Cardiac fibroblast (primary cell): ENCODE measurements around the gene DDN.

ENCODE experiments used
- DNase-seq, 2 donors: peaks; one replicate each; pipeline versions ENCODE4 v3.0.0 to v3.0.0-alpha.2; 2010; ENCODE audit warnings: low read depth in 2 of 2
- H3K4me3 ChIP-seq, 2 donors: replicated peaks in 1 of 2; 1 replicate in 1 of 2; 2 replicates in 1 of 2; pipeline ENCODE4 v1.5.1; 2011; ENCODE audit warnings: low read depth in 2 of 2, low read length in 2 of 2, mild to moderate bottlenecking in 2 of 2, moderate library complexity in 1 of 2
- TF ChIP-seq, protein P1 (sequence below): IDR thresholded peaks from one replicate; pipeline ENCODE4 v1.5.1; 2011; ENCODE audit warnings: low read depth, mild to moderate bottlenecking, low read length, inconsistent platforms

DDN gene

GRCh38 chr12:48978291-48978740 lies 20.9 kb downstream of the DDN start, which contains the start of gene WNT1:
WNT1 (plus strand) TSS chr12:48978322; CDS start chr12:48978651, 329 bp downstream.
- TF ChIP-seq, protein P1, sequence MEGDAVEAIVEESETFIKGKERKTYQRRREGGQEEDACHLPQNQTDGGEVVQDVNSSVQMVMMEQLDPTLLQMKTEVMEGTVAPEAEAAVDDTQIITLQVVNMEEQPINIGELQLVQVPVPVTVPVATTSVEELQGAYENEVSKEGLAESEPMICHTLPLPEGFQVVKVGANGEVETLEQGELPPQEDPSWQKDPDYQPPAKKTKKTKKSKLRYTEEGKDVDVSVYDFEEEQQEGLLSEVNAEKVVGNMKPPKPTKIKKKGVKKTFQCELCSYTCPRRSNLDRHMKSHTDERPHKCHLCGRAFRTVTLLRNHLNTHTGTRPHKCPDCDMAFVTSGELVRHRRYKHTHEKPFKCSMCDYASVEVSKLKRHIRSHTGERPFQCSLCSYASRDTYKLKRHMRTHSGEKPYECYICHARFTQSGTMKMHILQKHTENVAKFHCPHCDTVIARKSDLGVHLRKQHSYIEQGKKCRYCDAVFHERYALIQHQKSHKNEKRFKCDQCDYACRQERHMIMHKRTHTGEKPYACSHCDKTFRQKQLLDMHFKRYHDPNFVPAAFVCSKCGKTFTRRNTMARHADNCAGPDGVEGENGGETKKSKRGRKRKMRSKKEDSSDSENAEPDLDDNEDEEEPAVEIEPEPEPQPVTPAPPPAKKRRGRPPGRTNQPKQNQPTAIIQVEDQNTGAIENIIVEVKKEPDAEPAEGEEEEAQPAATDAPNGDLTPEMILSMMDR = no peak
- no peak for DNase-seq
- no peak within 1 kb of the TSS for H3K4me3 ChIP-seq

DNA sequence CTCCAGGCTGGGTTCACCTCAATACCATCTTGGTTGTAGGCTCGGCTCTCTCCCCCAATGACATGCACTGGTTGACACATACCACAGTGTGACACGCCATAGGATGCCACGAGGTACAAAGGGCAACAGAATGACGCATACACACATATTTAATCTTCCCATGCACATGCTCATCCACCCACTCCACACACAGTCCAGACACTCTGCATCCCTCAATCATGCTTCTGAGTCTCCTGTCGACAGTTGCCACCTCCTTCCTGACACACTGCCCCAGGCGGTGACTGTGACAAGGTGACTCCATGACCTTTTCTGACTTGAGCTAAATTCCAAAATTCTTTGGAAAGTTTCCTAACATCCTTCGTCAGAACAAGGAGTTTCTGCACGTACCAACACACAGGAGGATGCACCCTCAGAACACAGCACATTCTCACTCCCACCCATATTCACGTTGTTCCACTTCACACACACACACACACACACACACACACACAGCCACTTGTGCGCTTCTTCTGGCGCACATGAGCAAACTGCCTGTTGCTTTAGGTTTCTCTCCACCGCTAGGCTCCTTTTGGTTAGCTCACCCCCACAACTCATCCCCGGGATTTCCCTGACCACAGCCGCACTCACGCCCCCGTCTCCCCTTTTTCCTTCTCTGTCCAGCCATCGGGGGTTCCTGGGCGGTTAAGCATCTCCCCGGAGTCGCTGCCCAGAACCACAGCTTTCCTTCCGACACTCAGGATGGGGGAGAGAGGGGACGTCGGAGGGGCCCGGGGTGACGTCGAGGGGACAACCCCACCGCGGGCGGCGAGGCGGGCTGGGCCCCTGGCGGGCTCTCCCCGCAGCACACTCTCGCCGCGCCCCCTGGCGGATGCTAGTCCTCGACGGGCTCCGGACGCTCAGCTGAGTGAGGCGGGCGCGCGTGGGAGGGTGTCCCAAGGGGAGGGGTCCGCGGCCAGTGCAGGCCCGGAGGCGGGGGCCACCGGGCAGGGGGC lies 21.6 kb downstream of the DDN start:
- no peak overlapping the region for H3K4me3 ChIP-seq
- TF ChIP-seq, protein P1 = peak; percentile 59
- DNase-seq = peak; percentile 45 to 51

DNA sequence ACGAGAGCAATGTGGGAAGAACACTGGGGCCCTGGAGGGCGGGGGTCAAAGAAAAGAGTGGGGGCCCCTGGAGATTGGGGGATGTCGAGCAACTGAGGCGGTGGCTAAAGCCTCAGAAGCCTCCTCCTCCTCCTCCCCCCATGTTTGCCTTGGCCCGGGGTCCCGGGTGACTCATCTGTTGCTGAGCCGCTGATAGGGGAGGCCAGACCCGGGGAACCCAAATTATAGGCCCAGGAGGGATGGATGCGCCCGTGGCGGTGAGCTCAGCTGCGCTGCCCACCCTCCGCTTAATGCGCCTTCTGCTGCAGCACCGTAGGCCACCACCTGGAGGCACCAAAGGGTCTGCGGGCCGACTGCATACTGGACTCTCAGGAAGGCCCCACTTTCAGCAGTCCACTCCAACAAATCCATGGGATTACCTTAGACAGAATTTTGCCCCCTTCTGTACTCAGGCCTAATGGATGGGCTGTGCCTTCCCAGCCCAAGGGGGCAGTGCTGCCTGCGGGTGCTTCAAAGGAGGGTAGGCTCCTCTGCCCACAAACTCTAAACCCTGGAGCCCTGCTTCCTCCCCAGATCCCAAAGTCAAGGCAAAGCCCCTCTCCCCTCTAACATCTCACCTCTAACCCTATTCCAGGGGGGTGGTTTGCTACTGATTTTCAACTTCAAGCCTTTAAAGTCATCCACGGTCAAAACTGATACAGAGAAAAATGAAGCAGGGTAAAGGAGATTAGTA lies 25.1 kb downstream of the DDN start:
- peak; percentile 63 to 73 for DNase-seq
- TF ChIP-seq, protein P1 = peak; percentile 90
- H3K4me3 ChIP-seq = no peak overlapping the region

GRCh38 chr12:48973531-48973930 lies 25.6 kb downstream of the DDN start:
- H3K4me3 ChIP-seq = no peak overlapping the region
- TF ChIP-seq, protein P1 = no peak
- DNase-seq = peak in 1 of 2 donors; percentile 51

GRCh38 chr12:48972952-48973483 lies 26.2 kb downstream of the DDN start:
- TF ChIP-seq, protein P1 = no peak
- no peak overlapping the region for H3K4me3 ChIP-seq
- DNase-seq = no peak

GRCh38 chr12:48972213-48972951 lies 26.8 kb downstream of the DDN start:
- TF ChIP-seq, protein P1 = no peak
- no peak for DNase-seq
- no peak overlapping the region for H3K4me3 ChIP-seq
